GM11168 (cell line): Measurements from ENCODE around the gene ARID3B.
"Not testable (repeated sequence)": the region's sequence is repeated elsewhere in the genome, so short reads cannot be mapped to it uniquely, and the experiment has no call there.

Experiments
- in situ Hi-C: fragments of 300-500 bp; cut with MboI; formaldehyde crosslinking; loops from one replicate; pipeline ENCODE4 v1.12.0; 2022; ENCODE audit warnings: low sequenced_read_pairs; ENCODE audit not compliant: unreplicated experiment

Gene ARID3B, protein sequence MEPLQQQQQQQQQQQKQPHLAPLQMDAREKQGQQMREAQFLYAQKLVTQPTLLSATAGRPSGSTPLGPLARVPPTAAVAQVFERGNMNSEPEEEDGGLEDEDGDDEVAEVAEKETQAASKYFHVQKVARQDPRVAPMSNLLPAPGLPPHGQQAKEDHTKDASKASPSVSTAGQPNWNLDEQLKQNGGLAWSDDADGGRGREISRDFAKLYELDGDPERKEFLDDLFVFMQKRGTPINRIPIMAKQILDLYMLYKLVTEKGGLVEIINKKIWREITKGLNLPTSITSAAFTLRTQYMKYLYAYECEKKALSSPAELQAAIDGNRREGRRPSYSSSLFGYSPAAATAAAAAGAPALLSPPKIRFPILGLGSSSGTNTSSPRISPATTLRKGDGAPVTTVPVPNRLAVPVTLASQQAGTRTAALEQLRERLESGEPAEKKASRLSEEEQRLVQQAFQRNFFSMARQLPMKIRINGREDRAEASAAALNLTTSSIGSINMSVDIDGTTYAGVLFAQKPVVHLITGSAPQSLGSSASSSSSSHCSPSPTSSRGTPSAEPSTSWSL

DNA sequence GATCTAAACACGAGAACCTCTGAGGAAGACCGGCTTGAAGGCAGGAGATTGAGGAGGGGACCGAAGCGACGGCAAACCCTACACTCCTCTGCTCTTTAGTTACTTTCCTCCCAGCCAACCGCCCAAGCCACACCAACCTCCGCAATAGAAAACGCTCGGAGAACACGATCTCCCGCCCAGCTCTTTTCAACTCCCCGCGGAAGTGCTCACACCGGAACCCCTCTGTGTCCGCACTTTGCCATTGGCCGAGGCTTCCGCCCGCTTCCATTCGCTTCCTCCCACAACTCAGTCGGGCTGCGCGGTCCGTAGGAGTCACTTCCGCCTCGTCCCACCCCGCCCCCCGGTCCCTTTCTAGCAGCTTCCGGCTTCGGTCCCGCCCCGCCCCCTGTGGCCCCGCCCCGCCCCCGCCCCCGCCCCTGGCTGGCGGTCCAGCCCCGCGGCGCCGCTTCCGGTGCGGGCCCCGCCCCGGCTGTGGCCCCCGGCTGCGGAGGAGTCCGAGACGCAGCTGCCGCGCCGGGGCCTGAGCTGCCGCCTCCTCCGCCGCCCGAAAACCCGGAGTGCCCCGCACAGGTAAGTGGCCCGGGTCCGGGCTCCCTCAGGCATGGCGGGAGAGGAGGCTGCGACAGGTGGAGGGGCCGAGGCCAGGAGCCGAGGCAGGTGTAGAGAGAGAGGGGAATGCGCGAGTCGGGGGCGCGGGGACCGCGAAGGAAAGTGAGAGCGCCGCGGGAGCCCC lies at the start of gene ARID3B:
ARID3B (plus strand) TSS at position 460 of the 733 bp plus-strand sequence. CDS start 2,717 bp downstream, outside the sequence.
- in situ Hi-C loops = no loop called here

GRCh38 chr15:74496648-74497047 lies 44.4 kb upstream of the ARID3B start:
- in situ Hi-C loops = no loop called here

GRCh38 chr15:74497584-74497983 lies 43.4 kb upstream of the ARID3B start:
- in situ Hi-C loops = no loop called here

DNA sequence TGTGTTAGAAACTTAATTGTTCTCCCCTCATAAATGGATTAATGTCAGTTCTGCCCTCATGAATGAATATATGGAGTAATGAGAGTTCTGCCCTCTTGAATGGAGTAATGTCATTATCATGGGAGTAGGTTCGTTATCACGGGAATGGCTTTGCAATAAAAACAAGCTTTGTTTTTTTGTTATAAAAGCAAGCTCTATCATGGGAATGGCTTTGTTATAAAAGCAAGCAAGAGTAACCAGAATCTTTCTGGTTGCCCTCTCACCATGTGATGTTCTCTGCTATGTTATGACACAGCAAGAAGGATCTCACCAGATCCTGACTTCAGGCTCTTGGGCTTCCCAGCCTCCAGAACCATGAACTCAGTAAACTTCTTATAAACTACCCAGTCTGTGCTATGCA lies 41.7 kb upstream of the ARID3B start:
- in situ Hi-C loops = no loop called here

GRCh38 chr15:74500401-74500800 lies 40.6 kb upstream of the ARID3B start:
- in situ Hi-C loops = no loop called here

GRCh38 chr15:74502301-74502700 lies 38.7 kb upstream of the ARID3B start:
- in situ Hi-C loops = no loop called here

DNA sequence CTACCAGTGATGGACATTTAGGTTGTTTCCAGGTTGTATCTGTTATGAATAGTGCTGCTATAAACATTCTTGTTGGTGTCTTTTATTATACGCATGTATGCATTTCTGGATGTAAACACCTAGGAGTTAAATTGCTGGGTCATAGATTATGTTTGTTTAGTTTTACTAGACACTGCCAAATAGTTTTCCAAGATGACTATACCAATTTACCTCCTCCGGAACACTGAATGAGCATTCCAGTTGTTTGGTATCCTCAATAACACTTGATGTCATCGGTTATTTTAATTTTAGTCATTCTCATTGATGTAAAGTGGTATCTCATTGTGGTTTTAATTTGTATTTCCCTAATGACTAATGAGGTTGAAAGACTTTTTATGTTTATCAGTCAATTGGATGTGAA lies 36.6 kb upstream of the ARID3B start:
- in situ Hi-C loops = no loop called here

GRCh38 chr15:74504836-74505235 lies 36.2 kb upstream of the ARID3B start:
- in situ Hi-C loops = no loop called here

- in situ Hi-C loops = no loop called here
Measured at GRCh38 chr15:74505837-74506514, 35.0 kb upstream of the ARID3B start.

DNA sequence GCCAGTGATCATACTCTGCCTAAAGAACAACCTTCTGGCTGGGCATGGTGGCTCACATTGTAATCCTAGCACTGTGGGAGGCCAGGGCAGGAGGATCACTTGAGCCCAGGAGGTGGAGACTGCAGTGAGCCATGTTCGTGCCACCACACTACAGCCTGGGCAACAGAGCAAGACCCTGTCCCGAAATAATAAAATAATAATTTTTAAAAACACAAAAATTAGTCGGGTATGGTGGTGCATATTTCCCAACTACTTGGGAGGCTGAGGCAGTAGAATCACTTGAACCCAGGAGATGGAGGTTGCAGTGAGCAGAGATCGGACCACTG lies 34.5 kb upstream of the ARID3B start:
- in situ Hi-C loops = no loop called here

DNA sequence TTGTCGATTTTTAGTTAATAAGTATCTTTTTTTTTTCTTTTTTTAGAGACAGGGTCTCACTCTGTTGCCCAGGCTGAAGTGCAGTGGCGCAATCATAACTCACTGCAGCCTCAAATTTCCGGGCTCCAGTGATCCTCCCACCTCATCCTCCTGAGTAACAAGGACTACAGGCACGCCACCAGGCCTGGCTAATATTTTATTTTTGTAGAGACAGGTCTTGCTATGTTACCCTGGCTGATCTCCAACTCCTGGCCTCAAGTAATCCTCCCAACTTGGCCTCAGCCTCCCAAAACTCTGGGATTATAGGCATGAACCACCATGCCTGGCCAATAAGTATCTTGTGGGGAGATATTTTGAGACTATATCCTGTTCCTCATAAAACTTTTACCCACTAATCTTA lies 29.4 kb upstream of the ARID3B start:
- in situ Hi-C loops = no loop called here

DNA sequence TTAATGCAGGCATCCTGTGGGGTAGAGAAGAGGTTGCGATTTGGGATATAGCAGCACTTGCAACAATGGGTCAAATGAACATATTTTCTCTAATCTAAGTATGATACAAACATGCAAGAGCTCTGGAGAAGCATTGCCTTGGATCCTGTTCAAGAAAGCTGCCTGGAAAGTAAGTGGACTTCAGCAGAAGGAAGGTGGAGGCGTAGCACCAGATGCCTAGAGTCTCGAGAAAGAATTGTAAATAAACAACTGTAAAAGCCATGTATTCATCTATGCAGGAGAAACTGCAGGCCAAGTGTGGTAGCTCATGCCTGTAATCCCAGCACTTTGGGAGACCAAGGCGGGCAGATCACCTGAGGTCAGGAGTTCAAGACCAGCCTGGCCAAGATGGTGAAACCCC lies 27.0 kb upstream of the ARID3B start:
- in situ Hi-C loops = not testable (repeated sequence)

- in situ Hi-C loops = no loop called here
Measured at GRCh38 chr15:74517096-74517495, 23.9 kb upstream of the ARID3B start.

DNA sequence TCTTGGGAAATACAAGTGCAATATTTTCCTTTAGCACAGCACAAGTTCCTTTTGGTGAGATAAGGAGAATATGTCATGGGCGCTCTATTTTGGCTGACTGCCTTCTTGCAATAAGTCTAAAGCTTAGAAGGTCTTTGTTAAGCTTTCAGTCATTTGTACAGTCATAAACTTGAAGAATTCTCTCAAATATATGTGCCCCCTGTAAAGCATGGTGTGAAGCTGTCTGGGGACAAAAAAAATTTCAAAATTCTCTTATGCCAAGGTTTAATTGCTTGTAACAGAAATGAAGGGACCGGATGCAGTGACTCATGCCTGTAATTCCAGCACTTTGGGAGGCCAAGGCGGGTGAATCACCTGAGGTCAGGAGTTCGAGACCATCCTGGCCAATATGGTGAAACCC lies 21.7 kb upstream of the ARID3B start:
- in situ Hi-C loops = no loop called here

- in situ Hi-C loops = no loop called here
Measured at GRCh38 chr15:74520407-74520806, 20.6 kb upstream of the ARID3B start.

GRCh38 chr15:74523982-74524381 lies 17.0 kb upstream of the ARID3B start:
- in situ Hi-C loops = no loop called here

- in situ Hi-C loops = no loop called here
Measured at GRCh38 chr15:74525309-74525708, 15.7 kb upstream of the ARID3B start.

DNA sequence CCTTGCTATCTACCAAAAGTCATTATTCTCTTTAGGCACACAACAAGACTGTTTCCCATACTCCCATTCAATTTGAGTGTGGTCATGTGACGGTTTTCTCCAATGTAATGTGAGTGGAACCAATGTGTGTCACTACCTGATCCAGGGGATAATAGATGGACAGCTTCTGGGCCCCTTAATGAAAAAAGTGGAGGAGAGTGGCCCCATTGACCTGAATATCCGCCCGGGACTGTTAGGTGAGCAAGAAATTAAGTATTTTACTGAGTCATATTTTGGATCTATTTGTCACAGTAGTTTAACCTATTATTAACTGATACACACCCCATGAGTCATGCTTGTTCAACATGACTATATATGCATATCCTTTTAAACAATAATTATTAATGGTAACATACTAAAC lies 15.1 kb upstream of the ARID3B start:
- in situ Hi-C loops = no loop called here

DNA sequence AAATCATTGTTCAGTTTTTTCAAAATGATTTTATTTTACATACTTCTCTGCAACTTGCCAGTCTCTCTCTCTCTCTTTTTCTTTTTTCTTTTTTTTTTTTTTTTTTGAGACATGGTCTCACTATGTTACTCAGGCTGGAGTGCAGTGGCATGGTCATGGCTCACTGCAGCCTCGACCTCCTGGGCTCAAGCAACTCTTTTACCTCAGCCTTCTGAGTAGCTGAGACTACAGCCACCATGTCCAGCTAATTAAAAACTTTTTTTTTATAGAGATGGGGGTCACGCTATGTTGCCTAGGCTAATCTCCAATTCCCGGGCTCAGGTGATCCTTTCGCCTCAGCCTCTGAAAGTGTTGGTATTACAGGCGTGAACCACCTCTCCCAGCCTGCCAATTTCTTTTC lies 12.1 kb upstream of the ARID3B start:
- in situ Hi-C loops = no loop called here

DNA sequence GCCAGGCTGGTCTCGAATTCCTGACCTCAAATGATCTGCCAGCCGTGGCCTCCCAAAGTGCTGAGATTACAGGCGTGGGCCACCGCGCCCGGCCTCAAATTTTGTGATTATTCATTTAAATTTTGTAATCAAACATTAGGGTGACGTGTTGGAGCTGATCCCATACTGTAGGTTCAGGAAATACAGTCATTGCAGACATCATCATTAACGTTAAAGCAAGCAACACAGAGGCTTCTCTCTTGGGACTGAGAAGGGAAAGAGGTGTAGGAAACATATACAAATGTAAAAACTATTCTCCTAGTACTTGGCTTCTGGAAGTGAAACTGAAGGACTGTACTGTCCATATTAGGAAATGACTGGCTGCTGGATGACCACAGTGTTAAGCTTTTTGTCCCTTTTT lies 11.1 kb upstream of the ARID3B start:
- in situ Hi-C loops = no loop called here

DNA sequence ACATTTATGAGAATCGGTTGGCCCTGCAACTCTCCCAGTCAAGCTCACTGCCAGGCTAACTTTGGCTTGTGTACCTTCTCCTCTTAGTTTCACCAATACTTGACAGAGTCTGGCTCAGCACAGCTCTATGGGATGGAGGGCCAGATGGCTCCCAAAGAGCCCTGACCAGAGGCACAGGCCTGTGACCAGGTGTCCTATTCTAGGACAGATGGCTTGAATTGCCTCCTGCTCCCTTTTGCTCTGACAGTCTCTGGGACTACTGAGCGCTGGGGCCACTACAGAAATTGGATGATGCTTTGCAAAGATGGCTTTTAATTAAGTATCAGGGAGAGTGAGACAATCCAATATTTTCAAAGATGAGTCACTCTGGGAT lies 10.3 kb upstream of the ARID3B start:
- in situ Hi-C loops = no loop called here
